Sigmoid colon (tissue), 4 donors: ENCODE measurements around the gene AQP12B.

Experiments
- POLR2AphosphoS5 ChIP-seq, 4 donors: sonication (generic); formaldehyde crosslinking; IDR thresholded peaks; one replicate each; pipeline ENCODE4 v1.6.1; 2017; ENCODE audit warnings: antibody characterized with exemption in 4 of 4
- TF ChIP-seq, protein P1 (sequence below), 4 experiments: fragments of 450-650 bp in 3 of 4; fragments of 200-600 bp in 1 of 4; IDR thresholded peaks; one replicate each; pipeline ENCODE4 v1.5.1; 2016 to 2019; ENCODE audit warnings: antibody characterized with exemption in 4 of 4, mild to moderate bottlenecking in 3 of 4, moderate library complexity in 2 of 4

DNA sequence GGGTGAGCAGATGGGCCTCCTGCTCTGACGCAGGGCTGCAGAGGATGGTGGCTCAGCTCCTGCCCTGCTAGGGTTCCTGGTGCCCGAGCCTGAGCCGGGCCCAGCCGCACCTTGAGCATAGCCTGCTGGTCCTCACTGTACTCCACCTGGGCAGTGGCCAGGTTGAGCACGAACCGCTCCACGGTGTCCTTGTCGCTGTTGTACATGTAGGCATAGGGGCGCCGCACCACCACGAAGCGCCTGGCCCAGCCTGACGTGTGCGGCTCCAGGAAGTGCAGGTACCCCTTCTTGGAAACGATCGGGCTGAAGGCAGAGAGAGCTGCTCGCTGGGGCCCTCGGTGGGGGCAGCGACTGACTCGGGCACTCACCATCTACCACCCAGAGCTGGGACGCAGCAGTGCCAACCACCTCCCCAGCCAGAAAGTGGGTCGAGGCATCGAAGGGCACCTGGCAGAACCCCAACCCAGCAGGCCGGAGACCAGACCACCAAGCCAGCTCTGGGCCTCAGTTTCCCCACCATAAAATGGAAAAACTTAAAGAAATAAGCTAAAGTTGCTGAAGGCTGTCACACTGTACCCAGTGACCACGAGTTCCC is 36.3 kb upstream of the AQP12B start:
- TF ChIP-seq, protein P1, sequence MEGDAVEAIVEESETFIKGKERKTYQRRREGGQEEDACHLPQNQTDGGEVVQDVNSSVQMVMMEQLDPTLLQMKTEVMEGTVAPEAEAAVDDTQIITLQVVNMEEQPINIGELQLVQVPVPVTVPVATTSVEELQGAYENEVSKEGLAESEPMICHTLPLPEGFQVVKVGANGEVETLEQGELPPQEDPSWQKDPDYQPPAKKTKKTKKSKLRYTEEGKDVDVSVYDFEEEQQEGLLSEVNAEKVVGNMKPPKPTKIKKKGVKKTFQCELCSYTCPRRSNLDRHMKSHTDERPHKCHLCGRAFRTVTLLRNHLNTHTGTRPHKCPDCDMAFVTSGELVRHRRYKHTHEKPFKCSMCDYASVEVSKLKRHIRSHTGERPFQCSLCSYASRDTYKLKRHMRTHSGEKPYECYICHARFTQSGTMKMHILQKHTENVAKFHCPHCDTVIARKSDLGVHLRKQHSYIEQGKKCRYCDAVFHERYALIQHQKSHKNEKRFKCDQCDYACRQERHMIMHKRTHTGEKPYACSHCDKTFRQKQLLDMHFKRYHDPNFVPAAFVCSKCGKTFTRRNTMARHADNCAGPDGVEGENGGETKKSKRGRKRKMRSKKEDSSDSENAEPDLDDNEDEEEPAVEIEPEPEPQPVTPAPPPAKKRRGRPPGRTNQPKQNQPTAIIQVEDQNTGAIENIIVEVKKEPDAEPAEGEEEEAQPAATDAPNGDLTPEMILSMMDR (IDR thresholded peaks at IDR 0.05): no peak
- no peak for TF ChIP-seq POLR2AphosphoS5 (IDR thresholded peaks at IDR 0.05)
